K562 (cell line): ENCODE results near the gene FSTL4. TPM values are rescaled to one million over a fixed set of nuclear protein-coding genes. Genes with fewer than 3 reads are reported as not detected.

Experiments
- ATAC-seq: fragments of 200-7000 bp; cut with Tn5 transposase; 3 replicates; pipeline ENCODE4 v1.9.1; 2020; ENCODE audit warnings: moderate library complexity
- BruUV-seq: library from RNA; stranded (reverse); fragments of 400-500 nt; replicated peaks from 2 replicates; lab custom pipeline; 2021; lab: Mats Ljungman, UMichigan
- CTCF ChIA-PET: fragments of 300-600 bp; formaldehyde crosslinking; extraction: SDS; loops from one replicate; lab custom pipeline; 2021; ENCODE audit warnings: low intra/inter-chr PET ratio; lab: Yijun Ruan, JAX
- POLR2A ChIA-PET: fragments of 300-600, 350-650 bp; sonication (Branson Sonifier 250); formaldehyde crosslinking; extraction: SDS; loops from one replicate; lab custom pipeline; 2021; ENCODE audit warnings: antibody characterized with exemption, inconsistent platforms; lab: Yijun Ruan, JAX
- DNase-seq, 4 experiments: peaks; one replicate each; pipeline versions ENCODE4 v3.0.0 to v3.0.0-alpha.2; 2011 to 2018; ENCODE audit warnings: low spot score in 3 of 4, mixed read lengths in 3 of 4; ENCODE audit errors: extremely low read depth in 1 of 4
- FAIRE-seq: peaks from 2 replicates; lab custom pipeline; 2011; peaks lifted over from hg19 to GRCh38; lab: Jason Lieb, UNC
- H2AFZ ChIP-seq: 2 replicates; pipeline ENCODE4 v1.6.0; 2011; ENCODE audit warnings: low read depth, low read length, control low read depth, inconsistent platforms
- H3K27ac ChIP-seq: fragments of 200-600 bp; 3 replicates; pipeline ENCODE4 v1.8.0; 2011; ENCODE audit warnings: low read depth, mild to moderate bottlenecking, control low read depth, inconsistent platforms, low read length, moderate library complexity, mixed read lengths; ENCODE audit errors: extremely low read depth
- H3K27me3 ChIP-seq, 2 experiments: fragments of 300-600 bp in 1 of 2; 2 replicates in 1 of 2; 3 replicates in 1 of 2; pipeline versions ENCODE4 v1.6.0 to v1.8.0; 2011; ENCODE audit warnings: inconsistent platforms in 2 of 2, low read length in 2 of 2, mild to moderate bottlenecking in 1 of 2, mixed read lengths in 1 of 2, moderate library complexity in 1 of 2; ENCODE audit not compliant: control insufficient read depth in 2 of 2, insufficient read depth in 2 of 2
- H3K36me3 ChIP-seq: fragments of 300-600 bp; 3 replicates; pipeline ENCODE4 v1.8.0; 2011; ENCODE audit warnings: mild to moderate bottlenecking, low read length, inconsistent platforms; ENCODE audit not compliant: control insufficient read depth, insufficient read depth
- H3K4me1 ChIP-seq, 2 experiments: fragments of 200-600 bp in 1 of 2; replicated peaks in 1 of 2; 2 replicates in 1 of 2; 3 replicates in 1 of 2; pipeline versions ENCODE4 v1.5.1 to v1.8.0; 2011; ENCODE audit warnings: inconsistent platforms in 2 of 2, low read length in 2 of 2, mild to moderate bottlenecking in 1 of 2, mixed read lengths in 1 of 2, moderate library complexity in 1 of 2; ENCODE audit not compliant: control insufficient read depth in 2 of 2, insufficient read depth in 2 of 2
- H3K4me2 ChIP-seq: 2 replicates; pipeline ENCODE4 v1.6.1; 2011; ENCODE audit warnings: low read length, control low read depth, inconsistent platforms, mixed read lengths; ENCODE audit not compliant: insufficient read depth
- H3K4me3 ChIP-seq: fragments of 200-600 bp; sonication (generic), shearing (Covaris generic); 2 replicates; pipeline ENCODE4 v1.5.1; 2016; ENCODE audit warnings: control low read depth, inconsistent platforms
- H3K79me2 ChIP-seq: fragments of 200-600 bp; 3 replicates; pipeline ENCODE4 v1.8.0; 2011; ENCODE audit warnings: low read length, inconsistent platforms; ENCODE audit not compliant: control insufficient read depth, insufficient read depth
- H3K9ac ChIP-seq, 2 experiments: 2 replicates each; pipeline versions ENCODE4 v1.6.0 to v1.6.1; 2011; ENCODE audit warnings: low read depth in 2 of 2, low read length in 2 of 2, control low read depth in 1 of 2, inconsistent platforms in 1 of 2, mild to moderate bottlenecking in 1 of 2, mixed read lengths in 1 of 2; ENCODE audit not compliant: insufficient read depth in 1 of 2
- H3K9me1 ChIP-seq: one replicate; pipeline ENCODE4 v1.6.0; 2011; ENCODE audit warnings: inconsistent platforms, mild to moderate bottlenecking, low read length, moderate library complexity; ENCODE audit not compliant: control insufficient read depth, insufficient read depth
- H3K9me3 ChIP-seq: replicated peaks from 2 replicates; pipeline ENCODE4 v1.5.1; 2011; ENCODE audit warnings: low read depth, low read length, inconsistent platforms; ENCODE audit not compliant: control insufficient read depth, insufficient read depth
- H4K20me1 ChIP-seq: replicated peaks from 2 replicates; pipeline ENCODE4 v1.6.1; 2011; ENCODE audit warnings: low read length, inconsistent platforms, mixed read lengths; ENCODE audit not compliant: control insufficient read depth, insufficient read depth
- AFF1 ChIP-seq, 2 experiments: fragments of 450-650 bp; IDR thresholded peaks; 2 replicates each; pipeline ENCODE4 v1.6.1; 2018; ENCODE audit warnings: mild to moderate bottlenecking in 2 of 2, low read depth in 1 of 2; ENCODE audit not compliant: partially characterized antibody in 2 of 2
- NR3C1 ChIP-seq: sonication (generic); formaldehyde crosslinking; IDR thresholded peaks from 2 replicates; pipeline ENCODE4 v1.8.1; 2022; ENCODE audit warnings: missing genetic modification reagents
- NUFIP1 ChIP-seq: fragments of 450-650 bp; IDR thresholded peaks from 2 replicates; pipeline ENCODE4 v1.6.1; 2018; ENCODE audit not compliant: partially characterized antibody
- ZNF3 ChIP-seq: fragments of 250-450 bp; sonication (Bioruptor Pico); IDR thresholded peaks from 2 replicates; pipeline ENCODE4 v1.5.0; 2021; ENCODE audit warnings: mild to moderate bottlenecking, moderate library complexity
- ZNF609 ChIP-seq: sonication (generic); formaldehyde crosslinking; IDR thresholded peaks from 2 replicates; pipeline ENCODE4 v1.8.1; 2023; ENCODE audit warnings: missing genetic modification reagents, mild to moderate bottlenecking, borderline replicate concordance
- WGBS: fragments of 100-300 bp; shearing (Covaris generic); methylation state at CpG from one replicate; pipeline ENCODE4 v1.1.6; 2016; ENCODE audit warnings: low coverage, mixed read lengths; ENCODE audit not compliant: insufficient coverage; ENCODE audit errors: missing lambda C conversion rate; 5-methylcytosine and 5-hydroxymethylcytosine counted together
- in situ Hi-C: fragments of 300-500 bp; cut with MboI; formaldehyde crosslinking; loops from 4 replicates; pipeline ENCODE4 v1.15.0; 2018; ENCODE audit warnings: inconsistent platforms, mixed read lengths
- intact Hi-C: fragments of 100-400 bp; cut with micrococcal nuclease; formaldehyde crosslinking; loops from 2 replicates; pipeline ENCODE4 v1.14.2; 2022
- polyA plus RNA-seq, 8 experiments: library from polyadenylated mRNA; depleted of rRNA in 4 of 8; stranded (reverse) in 5 of 8; unstranded in 3 of 8; fragments of >200 nt; fragmentation: Nextera tagmentation in 2 of 8; fragmentation: Illumina TruSeq in 1 of 8; extraction: Ambion mirVana in 2 of 8; extraction: Trizol in 1 of 8; gene quantifications; 2 replicates each; pipeline versions ENCODE4 v1.2.1 to v1.2.3, GENCODE V29; 2011 to 2014; ENCODE audit warnings: inconsistent platforms in 1 of 8, missing spikeins in 1 of 8
- total RNA-seq, 7 experiments: library from RNA; depleted of rRNA in 6 of 7; stranded (reverse); fragments of >200 nt in 6 of 7; fragmentation: Illumina TruSeq in 2 of 7; extraction: Trizol in 2 of 7; gene quantifications; 2 replicates each; pipeline versions ENCODE4 v1.2.1 to v1.2.3, GENCODE V29; 2011 to 2021; ENCODE audit warnings: low replicate concordance in 1 of 7
- TF ChIP-seq, protein P1 (sequence below): sonication (generic); formaldehyde crosslinking; IDR thresholded peaks from 2 replicates; pipeline ENCODE4 v1.8.0; 2022; ENCODE audit warnings: mild to moderate bottlenecking, missing genetic modification reagents

FSTL4 gene
- total and polyA plus RNA-seq, 9 of the 15 experiments (the other 6 are each of a cell fraction or from before 2014, with no cell fraction given) = 0.08 to 0.18 (median 0.10) TPM; not detected in 5

DNA sequence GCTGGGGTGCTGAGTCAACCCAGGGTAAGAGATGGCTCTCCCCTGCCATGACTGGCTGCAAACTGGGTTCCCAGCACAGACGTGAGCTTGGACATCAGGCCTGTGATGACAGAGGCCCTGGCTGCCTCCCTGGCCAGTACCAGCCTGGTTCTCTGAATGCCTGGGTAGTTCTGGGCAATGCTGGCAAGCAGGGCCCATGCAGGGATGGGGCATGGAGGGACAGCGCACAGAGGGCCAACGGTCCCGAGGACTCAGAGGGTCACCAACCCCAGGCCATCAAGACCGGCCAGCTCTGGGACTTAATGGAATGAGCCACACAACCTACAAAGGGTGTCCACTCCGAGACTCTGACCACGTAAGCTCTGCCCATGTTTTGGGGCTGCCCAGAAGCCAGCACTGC lies 241.4 kb downstream of the FSTL4 start:
- no peak for FAIRE-seq
- POLR2A ChIA-PET = no interaction called here
- Histone ChIP-seq H3K9me1 (no peaks in the 10 kb centered on the region), H2AFZ (no peak overlapping the region), H3K79me2 (no peaks in the 10 kb centered on the region), H3K4me2 (no peak overlapping the region)
- intact Hi-C loops (no loop called here), in situ Hi-C loops (no loop called here)
- 3% methylated on average over 7 of the region's 7 CpGs for WGBS
- no TSS peak for BruUV-seq
- no peak for DNase-seq
- TF ChIP-seq NUFIP1 = no peak
- TF ChIP-seq NR3C1 (CRISPR knock-in tag) = no peak
- no peak for TF ChIP-seq AFF1 (IDR thresholded peaks at IDR 0.05; ENCODE audit: low read depth in 1 of 2, partially characterized antibody in 2 of 2)
- no peak for TF ChIP-seq ZNF609 (CRISPR knock-in tag)
- TF ChIP-seq ZNF3 (CRISPR knock-in tag) = no peak
- TF ChIP-seq, protein P1, sequence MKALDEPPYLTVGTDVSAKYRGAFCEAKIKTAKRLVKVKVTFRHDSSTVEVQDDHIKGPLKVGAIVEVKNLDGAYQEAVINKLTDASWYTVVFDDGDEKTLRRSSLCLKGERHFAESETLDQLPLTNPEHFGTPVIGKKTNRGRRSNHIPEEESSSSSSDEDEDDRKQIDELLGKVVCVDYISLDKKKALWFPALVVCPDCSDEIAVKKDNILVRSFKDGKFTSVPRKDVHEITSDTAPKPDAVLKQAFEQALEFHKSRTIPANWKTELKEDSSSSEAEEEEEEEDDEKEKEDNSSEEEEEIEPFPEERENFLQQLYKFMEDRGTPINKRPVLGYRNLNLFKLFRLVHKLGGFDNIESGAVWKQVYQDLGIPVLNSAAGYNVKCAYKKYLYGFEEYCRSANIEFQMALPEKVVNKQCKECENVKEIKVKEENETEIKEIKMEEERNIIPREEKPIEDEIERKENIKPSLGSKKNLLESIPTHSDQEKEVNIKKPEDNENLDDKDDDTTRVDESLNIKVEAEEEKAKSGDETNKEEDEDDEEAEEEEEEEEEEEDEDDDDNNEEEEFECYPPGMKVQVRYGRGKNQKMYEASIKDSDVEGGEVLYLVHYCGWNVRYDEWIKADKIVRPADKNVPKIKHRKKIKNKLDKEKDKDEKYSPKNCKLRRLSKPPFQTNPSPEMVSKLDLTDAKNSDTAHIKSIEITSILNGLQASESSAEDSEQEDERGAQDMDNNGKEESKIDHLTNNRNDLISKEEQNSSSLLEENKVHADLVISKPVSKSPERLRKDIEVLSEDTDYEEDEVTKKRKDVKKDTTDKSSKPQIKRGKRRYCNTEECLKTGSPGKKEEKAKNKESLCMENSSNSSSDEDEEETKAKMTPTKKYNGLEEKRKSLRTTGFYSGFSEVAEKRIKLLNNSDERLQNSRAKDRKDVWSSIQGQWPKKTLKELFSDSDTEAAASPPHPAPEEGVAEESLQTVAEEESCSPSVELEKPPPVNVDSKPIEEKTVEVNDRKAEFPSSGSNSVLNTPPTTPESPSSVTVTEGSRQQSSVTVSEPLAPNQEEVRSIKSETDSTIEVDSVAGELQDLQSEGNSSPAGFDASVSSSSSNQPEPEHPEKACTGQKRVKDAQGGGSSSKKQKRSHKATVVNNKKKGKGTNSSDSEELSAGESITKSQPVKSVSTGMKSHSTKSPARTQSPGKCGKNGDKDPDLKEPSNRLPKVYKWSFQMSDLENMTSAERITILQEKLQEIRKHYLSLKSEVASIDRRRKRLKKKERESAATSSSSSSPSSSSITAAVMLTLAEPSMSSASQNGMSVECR (CRISPR knock-in tag) = no peak
- TF ChIP-seq, all 486 proteins: peak for 0
- CTCF ChIA-PET = no interaction called here
- no peaks in the 10 kb centered on the region for H3K36me3 ChIP-seq
- no peaks in the 10 kb centered on the region for H3K9me3 ChIP-seq
- no peaks in the 10 kb centered on the region for H4K20me1 ChIP-seq
- H3K4me1 ChIP-seq = no peaks in the 10 kb centered on the region
- H3K4me3 ChIP-seq = no peak overlapping the region
- H3K9ac ChIP-seq = no peak overlapping the region
- no peak for ATAC-seq
- H3K27me3 ChIP-seq = peaks cover 6 to 49% of the 10 kb centered on the region in 2 experiments
- H3K27ac ChIP-seq = no peak overlapping the region
